Stimulated activated CD4-positive, alpha-beta T cell treated with anti-CD3 and anti-CD28 coated beads, Interleukin-4, amount 100 ng/mL, for 48 hours (primary cell): ENCODE results near the gene HNRNPA2B1.

Source experiments
- DNase-seq, 2 donors: peaks; one replicate each; pipeline ENCODE4 v3.0.0-alpha.2; 2020; ENCODE audit warnings: low read depth in 2 of 2

HNRNPA2B1 gene

DNA sequence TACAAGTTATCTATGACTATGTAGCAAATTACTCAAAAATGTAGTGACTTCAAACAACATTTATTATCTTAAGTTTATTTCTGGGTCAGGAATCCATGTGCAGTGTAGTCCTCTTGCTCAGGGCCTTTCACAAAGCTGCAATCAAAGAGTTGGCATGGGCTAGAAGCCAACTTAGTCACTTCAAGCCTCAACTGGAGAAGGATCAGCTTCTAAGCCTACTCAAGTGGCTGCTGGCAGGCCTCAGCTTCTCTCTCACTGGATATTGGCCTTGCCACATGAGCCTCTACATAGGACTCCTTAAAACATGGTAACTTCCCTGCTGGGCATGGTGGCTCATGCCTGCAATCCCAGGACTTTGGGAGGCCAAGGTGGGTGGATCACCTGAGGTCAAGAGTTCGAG, 53.5 kb downstream of the HNRNPA2B1 start:
- no peak for DNase-seq

DNA sequence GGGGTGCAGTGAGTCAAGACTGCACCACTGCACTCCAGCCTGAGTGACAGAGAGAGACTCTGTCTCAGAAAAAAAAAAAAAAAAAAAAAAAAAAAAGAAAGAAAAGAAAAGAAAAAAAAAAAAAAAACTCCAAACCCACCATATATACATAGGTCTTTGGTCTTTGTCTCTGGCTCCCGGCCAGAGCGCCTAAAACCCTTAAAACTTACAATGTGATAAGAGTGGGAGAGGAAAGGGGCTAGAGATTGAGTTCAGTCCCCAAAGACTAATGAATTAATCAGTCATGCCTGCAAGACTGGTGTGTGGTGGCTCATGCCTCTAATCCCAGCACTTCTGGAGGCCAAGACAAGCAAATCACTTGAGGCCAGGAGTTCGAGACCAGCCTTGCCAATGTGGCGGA, 55.3 kb downstream of the HNRNPA2B1 start:
- DNase-seq: no peak

DNA sequence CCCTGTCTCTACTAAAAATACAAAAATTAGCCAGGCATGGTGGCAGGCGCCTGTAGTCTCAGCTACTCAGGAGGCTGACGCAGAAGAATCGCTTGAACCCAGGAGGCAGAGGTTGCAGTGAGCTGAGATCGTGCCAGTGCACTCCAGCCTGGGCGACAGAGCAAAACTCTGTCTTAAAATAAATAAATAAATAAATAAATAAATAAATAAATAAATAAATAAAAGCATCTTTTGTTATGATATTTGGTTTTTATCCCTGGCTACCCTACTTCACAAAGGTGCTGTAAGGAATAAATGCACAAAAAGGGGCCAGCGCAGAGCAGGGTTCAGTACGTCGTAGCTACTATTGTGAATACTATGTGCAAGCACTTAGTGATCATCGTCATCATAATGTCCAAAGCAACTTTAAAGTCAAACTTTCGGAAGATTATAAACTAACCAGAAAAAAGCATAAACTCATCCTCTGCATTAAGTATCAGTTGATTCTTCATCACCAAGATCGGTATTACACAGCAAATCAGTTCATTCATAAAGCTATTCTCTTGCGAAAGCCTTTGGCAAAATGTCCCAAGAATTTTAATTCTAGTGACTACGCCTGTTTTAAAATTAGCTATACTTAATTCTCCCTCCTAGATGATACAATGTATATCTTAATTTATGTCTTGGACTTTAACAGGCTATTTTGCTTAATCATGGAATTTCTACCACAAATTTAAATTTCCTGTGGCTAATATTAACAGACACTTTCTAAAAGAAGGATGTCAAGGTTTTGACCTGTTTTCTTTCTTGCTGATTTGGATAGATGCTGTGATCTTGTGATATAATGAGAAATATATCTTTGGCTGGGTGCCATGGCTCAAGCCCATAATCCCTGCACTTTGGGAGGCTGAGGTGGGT, 56.1 kb downstream of the HNRNPA2B1 start:
- no peak for DNase-seq

DNA sequence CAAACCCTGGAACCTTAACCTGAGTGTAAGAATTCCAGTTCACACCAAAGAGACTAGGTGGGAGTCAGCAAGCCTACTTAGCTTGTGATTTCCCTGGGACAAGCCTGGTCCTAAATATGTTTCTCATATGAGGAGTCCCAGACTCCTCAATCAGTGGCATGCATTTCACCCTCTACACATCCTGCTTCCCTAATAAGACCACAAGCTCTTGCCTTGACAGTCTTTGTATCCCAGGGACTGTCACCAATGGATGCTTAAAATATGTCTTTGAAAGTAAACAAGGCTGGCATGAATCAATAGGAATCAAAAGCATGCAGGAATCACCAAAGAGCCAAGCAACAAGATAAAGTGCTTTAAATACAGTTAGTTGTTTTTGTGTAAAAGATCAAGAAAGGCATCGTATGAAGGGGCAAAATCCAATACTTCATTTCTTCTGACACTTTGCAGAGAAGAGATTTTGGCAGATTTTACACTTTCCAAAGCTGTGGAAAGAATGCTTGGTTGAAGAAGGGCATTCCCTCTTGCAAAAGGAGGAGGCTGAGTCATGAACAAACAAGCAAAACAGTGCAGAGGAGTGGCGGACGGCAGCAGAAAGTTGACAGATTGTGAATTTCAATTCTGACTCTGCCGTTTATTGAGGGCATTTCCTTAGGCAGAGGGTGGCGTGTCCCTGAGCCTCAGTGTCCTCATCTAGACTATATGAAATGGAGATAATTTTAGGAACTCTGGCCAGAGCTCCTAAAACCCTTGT, 57.1 kb downstream of the HNRNPA2B1 start:
- no peak for DNase-seq

DNA sequence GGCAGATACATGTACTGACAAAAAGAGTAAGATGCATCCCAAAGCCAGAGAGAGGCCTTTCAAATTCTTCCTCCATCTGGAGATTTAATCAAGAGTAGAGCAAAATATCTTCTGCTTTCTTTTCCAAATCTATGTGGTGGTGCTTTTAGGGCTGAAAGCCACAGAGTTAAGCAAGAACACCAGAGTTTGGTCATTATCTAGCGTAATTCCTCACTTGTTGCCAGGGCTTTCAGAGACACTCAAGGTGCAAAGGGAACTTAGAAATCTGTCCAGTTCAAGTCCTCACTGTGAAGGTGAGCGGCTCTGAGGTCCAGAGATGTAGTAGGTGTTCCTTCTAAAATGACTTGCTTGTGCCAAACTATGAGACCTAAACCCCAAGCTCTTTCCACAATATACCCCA, 59.5 kb downstream of the HNRNPA2B1 start:
- DNase-seq: no peak

DNA sequence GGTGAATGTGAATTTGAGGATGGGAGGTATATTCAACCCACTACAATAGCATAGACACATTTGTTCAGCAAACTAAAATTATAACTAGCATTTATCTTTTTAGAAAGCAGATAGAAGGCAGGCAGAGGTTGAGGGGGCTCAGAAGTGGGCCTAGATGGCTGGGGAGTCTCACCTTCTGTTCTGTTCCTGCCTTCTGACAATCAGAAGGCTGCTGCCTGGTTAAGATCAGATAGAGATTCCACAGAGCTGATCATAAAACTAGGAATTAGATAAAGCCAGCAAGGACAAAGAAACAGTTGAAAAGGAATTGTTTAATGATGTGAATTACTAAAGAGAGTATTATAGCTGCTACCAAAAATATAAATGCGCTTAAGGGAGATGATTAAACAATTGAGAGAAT, 60.2 kb downstream of the HNRNPA2B1 start:
- DNase-seq: no peak
